HuH-7 (cell line): ENCODE measurements around the gene TWNK.

Experiments used
- DNase-seq: peaks from one replicate; pipeline ENCODE4 v3.0.0; 2011; ENCODE audit warnings: low spot score

Gene TWNK

GRCh38 chr10:100986952-100987684, at the start of gene TWNK, which contains the start of gene MRPL43:
Gene TWNK, plus strand, starts transcription at chr10:100987543. Its CDS starts 668 bp downstream, at chr10:100988211.
Gene MRPL43, minus strand, starts transcription at chr10:100987497. Its CDS starts 54 bp downstream, at chr10:100987443.
- DNase-seq: peak; percentile 88

- DNase-seq: no peak
These were observed 47.5 kb upstream of the TWNK start for GRCh38 chr10:100939763-100940344.

- no peak for DNase-seq
These were observed 45.1 kb upstream of the TWNK start for GRCh38 chr10:100942229-100942628.

GRCh38 chr10:100943508-100943907, 43.8 kb upstream of the TWNK start:
- DNase-seq: no peak

- DNase-seq: no peak
These were observed 41.6 kb upstream of the TWNK start for GRCh38 chr10:100945754-100946153.

- DNase-seq: no peak
These were observed 38.4 kb upstream of the TWNK start for GRCh38 chr10:100948916-100949315.

- DNase-seq: no peak
These were observed 27.1 kb upstream of the TWNK start for GRCh38 chr10:100960251-100960650.

- DNase-seq: no peak
These were observed 24.8 kb upstream of the TWNK start for GRCh38 chr10:100962351-100963080.

GRCh38 chr10:100963826-100964225, 23.5 kb upstream of the TWNK start:
- no peak for DNase-seq

- DNase-seq: no peak
These were observed 21.5 kb upstream of the TWNK start for GRCh38 chr10:100965820-100966219.

- no peak for DNase-seq
These were observed 20.5 kb upstream of the TWNK start for GRCh38 chr10:100966887-100967286.

GRCh38 chr10:100967332-100967731, 20.0 kb upstream of the TWNK start:
- DNase-seq: no peak

GRCh38 chr10:100968062-100968736, 19.1 kb upstream of the TWNK start:
- DNase-seq: no peak

- DNase-seq: peak; percentile 41
These were observed 18.5 kb upstream of the TWNK start for GRCh38 chr10:100968863-100969186.

GRCh38 chr10:100969187-100970075, 17.9 kb upstream of the TWNK start, which contains the start of gene SEMA4G:
Gene SEMA4G, plus strand, starts transcription at chr10:100969504. Its CDS starts 3,409 bp downstream, at chr10:100972913.
- peak; percentile 75 for DNase-seq

- DNase-seq: no peak
These were observed 17.0 kb upstream of the TWNK start for GRCh38 chr10:100970076-100970913.

- peak; percentile 84 for DNase-seq
These were observed 16.2 kb upstream of the TWNK start for GRCh38 chr10:100970914-100971811.

GRCh38 chr10:100972115-100972903, 15.0 kb upstream of the TWNK start:
- DNase-seq: no peak
